GF-D8 (cell line): ENCODE results near the gene PREX1.
A peak's percentile ranks its signal among the peaks of the same experiment; 100 is the strongest.

Source experiments
- DNase-seq: peaks from one replicate; lab custom pipeline; 2025; lab: John Stamatoyannopoulos, UW

Gene PREX1

DNA sequence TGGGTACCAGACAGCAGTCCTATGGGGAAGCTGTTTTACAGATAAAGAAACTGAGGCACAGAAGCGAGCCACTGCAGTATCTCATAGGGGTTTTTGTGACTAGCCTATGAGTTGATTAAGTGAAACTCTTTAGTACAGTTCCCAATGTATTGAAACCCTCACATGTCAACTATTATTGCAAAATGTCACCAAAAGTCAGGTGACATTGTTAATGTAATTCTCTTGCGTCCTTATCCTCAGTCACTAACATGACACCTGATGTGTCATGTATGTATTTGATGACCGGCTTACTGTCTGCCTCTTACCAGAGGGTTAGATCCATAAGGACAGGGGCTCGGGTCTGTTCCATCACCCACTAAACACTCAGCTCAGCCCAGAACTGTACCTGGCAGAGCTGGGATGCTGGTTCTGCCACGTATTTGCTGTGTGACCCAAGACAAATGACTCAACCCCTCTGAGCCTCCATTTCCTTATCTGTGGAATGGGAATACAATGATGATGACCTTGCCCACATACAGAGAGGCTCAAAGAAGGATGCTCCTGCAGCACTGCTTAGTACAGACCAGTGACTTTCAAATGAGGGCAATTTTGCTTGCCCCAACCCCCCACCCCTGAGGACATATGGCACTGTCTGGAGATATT lies 32.9 kb downstream of the PREX1 start:
- no peak for DNase-seq

DNA sequence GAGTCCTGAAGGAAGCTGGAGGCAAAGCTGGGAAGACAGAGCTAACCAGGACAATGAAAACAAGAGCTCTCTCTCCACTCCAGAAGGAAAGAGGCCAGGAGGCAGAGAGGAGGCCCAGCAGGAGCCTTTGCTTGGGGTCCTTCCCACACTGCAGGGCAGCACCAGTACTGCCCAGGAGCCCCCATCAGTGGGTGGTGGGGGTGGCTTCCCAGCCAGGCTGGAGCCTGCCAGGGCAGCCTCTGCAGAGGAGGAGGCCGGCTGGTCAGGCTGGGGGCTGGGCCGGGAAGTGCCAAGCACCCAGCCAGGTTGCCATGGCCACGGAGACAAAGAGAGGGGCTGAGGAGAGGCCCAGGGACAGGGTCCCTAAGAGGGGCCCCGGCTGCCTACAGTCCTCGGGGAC lies 33.4 kb downstream of the PREX1 start:
- no peak for DNase-seq

DNA sequence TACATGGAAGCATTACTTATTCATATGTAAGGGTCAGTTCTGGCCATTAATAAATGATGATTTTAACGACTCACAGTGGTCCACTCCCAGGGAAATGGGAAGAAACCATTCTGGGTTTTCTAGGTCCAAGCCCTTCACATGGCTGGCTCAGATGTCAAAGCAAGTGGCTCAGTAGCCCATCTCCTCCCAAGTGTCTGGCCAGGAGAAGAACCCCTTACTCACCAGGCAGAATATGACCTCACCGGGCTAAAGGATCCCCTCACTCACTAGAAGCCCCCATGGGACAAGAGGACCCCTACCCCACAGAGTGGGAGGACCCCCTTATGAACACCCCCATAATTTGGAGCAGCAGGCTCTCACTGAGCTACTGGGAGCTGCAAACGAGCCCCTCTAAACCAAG lies 34.0 kb downstream of the PREX1 start:
- DNase-seq, result no peak

DNA sequence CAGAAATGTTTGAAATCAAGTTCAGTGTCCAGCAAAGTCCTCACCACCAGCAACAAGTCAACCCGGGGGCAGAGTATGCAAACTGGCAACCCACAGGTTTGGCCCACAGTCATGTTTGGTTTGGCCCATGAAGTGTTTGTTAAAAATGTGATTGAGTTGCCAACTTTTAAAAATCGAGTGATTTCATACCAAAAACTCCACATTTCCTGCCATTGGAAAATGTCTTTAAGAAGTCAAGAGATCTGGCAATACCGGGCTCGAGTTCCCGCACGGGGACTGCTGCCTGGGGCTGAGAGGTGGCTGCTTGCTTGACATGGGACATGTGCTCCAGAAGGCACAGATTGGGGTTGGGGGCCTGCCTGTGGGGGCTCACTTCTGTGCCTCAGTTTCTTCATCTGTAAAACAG lies 36.1 kb downstream of the PREX1 start:
- DNase-seq, result no peak

DNA sequence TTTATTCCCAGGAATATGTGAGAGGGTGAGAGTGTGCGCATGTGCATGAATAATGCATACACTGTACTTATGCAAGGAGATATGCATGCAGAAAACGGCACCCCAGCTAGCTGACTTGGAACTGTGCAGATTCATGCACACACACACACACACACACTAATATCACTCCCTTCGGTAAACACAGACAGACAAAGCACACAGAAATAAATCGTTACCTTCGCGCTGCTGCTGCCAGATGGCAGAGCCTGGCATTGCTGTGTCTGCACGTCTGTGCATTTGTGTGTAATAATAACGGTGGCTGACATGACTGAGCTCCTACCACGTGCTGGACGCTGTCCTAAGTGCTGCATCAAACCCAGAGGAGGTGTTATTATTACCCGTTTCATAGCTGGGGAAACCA lies 36.8 kb downstream of the PREX1 start:
- no peak for DNase-seq

DNA sequence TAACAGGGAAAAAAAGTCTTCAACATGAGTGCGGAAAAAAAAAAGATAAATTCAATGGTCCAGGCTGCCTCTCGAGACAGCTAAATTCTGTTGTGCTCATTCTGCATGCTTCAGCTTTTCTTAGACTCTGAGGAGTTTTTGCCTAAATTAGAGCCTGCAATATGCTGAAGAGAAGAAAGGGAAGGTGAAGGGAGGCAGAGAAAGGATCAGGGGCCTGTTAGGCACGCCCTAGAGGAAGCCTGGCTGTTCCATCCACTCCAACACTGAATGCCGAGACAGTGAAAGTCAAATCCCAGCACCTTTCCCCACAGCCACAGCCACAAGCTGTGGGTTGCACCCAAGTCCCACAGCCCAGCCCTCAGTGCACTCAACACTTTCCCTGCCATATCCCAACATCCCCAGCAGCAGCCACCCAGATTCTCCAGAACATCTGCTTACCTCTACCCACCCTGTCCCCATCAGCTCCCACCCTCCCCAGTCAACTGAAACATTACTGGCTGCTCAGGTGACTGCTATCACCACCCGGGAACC lies 37.3 kb downstream of the PREX1 start:
- no peak for DNase-seq

DNA sequence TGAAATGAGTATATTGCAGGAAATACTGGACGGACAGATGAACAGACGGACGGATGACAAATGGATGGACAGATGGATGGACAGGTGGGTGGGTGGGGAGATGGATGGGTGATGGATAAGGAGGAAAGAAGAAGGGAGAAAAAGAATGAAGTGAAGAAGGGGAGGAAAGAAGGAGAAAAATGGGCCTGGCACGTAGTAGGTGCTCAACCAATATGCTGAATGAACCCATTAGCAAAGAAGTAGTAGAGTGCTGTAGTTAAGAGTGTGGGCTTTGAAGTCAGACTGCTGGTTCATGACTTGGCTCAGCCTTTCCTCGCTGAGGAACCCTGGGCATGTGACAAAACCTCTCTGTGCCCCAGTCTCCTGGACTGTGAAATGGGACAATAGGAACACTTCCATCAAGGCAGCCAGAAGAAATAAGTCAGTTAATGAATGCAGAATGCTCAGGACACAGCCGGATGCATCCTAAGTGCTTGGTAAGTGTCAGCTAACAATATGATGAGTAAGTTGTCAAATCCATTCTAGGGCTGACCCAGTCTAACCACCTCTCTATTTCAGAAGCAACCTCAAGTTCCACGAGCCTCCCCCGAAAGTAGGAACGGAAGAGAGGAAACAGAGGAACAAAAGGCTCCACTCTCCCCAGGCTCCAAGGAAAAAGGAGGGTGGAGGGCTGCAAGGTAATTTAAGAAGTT lies 37.9 kb downstream of the PREX1 start:
- no peak for DNase-seq

DNA sequence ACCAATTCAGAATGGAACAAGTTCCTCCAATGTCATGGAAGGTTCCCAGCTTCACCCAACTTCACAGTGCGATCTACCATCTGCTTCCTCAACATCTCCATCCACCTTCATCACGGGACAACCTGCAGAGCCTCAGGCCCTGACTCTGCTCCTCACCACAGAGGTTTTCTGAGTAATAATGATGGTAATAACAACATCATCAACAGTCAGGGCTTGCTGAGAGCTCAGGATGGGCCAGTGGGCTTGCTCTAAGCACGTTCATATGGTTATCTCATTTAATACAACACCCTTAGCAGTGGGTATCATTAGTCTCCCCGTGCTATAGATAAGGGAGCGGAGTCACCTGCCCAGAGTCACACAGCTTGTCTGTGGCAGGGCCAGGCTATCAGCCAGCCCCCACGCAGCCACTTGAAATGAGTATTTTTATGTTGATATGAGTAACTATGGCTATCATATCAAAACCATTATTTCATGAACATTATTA lies 38.6 kb downstream of the PREX1 start:
- DNase-seq, result no peak

DNA sequence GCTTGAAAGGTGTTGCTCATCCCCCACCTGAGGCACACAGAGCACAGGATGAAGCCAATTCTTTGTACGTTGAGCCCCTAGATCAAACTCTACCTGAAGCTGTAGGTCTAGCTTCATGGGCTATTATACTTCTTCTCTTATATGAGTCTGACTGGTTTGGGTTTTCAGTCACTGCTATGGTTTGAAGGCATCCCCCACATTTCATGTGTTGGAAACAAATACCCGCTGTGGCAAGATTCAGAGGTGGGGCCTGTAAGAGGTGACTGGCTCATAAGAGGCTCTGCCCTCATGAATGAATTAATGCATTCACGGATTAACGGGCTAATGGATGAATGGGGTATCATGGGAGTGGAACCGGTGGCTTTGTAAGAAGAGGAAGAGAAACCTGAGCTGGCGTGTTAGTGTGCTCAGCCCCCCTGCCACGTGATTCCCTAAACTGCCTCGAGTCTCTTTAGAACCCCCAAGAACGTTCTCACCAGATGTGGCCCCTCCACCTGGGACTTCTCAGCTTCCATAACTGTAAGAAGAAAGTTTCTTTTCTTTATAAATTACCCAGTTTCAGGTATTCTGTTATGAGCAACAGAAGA lies 39.2 kb downstream of the PREX1 start:
- DNase-seq, result peak; percentile 2

DNA sequence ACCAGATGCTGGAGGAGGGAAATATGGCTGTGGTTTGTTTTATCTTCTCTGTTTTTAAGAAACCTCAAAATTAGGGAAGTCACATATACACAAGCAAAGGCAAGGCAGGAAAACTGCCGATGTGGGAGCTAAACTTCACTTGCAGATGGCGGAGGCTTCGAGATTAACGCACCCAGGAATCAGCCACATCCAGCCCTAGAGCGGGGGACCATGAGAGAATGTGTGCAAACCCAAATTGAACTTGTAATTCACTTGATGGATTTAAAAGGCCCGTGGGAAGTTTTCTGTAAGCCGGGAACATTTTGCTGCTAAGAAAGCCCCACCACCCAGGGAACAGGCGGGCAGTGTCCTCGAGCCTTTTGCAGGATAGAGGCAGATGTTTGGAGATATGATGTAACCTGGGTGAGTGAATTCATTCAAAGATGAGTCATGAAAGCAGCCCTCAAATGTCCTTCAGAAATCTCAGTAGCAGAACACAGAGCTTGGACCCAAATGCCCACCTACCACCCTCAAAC lies 39.9 kb downstream of the PREX1 start:
- peak; percentile 87 for DNase-seq

DNA sequence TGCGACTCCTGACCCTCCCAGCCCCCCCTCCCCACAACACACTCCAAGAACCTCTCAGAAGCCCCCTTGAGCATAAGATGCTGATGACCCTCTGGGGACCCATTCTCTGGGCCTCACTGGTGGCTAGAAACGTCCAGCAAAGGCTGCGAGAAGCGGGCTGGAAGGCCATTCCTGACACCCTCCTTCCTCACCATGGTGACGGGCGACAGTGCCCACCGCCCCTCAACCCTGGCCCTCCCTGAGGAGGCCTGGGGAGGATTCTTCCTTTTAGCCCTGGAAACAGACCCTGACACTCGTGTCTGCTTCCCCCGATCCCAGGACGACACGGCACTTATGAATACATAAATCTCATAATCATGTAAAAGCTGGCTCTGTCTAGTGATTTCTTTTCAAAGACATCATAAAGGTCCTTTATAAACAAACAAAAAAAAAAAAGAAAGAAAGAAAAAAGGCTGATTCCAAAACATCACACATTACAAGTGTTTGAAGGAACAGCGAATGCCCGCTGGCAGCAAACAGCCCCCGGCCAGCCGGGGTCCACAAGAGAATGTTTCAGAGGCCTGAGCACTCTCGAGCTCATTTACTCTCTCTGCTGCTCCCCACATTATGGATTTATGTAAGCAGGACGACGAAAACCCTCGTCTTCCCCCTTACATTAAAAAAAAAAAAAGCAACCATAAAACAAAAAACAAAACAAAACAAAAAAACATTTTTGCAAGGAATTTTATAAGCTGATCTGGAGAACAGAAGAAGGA lies 40.7 kb downstream of the PREX1 start:
- DNase-seq, result no peak

DNA sequence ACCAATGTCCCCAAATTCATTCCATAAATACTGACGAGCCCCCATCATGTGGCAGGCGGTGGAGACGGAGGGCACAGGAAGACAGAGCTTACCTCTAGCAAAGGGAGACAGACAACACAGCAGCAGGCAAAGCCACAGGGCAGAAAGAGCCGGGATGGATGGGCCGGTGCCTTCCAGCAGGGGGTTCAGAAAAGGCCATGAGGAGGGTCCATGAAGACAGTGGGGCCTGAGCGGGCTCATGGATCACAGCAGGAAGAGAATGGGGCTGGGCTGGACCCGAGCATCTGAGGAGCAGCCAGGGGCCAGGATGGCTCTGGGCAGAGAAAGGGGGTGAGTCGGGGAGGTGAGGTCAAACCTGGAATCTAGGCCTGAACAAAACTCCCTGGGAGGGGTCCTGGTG lies 42.0 kb downstream of the PREX1 start:
- no peak for DNase-seq

DNA sequence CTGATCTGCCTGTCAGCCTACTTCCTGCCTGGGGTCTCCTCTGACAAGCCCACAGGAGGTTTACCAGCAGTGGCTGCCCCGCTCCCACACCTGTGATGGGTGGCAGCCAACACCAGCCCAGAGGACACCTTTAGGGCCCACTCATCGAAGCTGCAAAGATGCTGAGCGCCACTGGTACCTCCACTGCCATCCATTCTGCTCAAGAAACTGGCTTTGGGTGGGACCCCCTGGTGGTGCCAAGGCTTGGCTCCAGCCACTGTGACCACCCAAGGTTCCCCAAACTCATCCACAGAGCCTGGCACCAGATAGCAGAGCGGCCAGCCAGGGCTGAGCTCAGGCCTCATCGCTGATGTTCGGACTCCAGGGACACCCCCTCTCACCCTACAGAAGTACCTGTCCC lies 42.5 kb downstream of the PREX1 start:
- DNase-seq, result no peak

DNA sequence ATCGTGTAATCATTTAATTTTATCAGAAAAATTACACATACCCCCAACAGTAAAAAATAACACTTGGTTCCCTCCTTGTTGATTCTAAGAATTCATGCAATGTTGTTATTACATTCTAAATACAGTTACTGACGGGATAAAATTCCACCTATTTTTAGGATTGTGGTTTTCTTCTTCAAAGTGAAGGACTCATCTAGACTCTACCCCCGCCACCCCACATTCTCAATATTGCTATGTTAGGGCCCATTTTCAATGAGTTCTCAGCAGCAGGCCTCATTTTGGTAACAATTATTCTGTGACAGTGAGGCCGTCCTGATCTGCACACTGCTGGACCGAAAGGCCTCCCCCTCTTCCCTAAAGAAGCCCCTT lies 43.5 kb downstream of the PREX1 start:
- DNase-seq, result no peak

DNA sequence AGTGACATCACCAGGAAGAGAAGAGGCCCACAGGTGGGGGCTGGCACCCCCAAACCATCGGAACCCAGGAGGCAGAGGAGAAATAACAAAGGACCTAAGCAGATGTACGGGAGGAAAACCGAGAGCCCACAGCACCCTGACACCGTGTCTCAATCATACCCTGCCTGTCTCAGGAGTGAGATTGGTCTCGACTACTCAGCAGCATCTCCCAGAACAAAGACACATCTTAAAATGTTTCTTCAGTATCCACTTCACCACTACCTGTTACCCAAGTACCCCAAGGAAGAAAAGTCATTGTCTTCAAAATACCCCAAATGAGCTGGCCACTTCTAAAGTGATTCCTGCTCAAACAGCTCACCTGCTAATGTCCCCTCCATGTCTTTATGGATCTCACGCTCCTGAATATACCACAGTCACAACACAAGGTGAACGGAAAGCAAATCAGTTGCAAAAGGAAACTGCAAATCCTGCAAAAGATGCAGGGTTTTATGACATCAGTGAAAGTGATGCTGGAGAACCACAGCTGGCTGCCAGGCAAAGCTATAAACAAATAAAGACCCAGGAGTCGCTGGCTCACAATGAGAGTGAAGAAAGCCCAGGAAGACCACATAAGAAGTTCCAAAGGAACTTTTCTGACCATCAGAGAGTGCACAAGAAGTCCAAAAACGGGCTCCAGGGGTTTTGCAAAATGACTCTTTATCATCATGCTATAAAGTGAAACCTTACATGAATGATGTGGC lies 44.1 kb downstream of the PREX1 start:
- no peak for DNase-seq

DNA sequence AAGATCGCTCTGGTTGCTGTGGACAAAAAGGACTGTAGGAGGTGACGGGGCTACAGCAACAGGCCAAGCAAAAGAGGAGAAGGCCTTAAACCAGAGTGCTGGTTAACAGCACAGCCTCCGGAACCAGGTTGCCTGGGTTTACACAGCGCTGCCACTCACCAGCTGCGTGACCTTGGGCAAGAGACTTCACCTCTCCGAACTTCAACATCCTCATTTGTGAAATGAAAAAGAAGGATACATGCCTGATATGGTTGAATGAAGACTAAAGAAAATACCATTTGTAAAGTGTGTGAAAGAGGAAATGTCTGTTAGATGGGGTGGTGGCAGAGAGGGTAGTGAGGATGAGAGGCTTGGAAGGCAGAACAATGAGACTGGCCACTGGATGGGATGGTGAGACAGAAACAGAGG lies 44.9 kb downstream of the PREX1 start:
- no peak for DNase-seq

DNA sequence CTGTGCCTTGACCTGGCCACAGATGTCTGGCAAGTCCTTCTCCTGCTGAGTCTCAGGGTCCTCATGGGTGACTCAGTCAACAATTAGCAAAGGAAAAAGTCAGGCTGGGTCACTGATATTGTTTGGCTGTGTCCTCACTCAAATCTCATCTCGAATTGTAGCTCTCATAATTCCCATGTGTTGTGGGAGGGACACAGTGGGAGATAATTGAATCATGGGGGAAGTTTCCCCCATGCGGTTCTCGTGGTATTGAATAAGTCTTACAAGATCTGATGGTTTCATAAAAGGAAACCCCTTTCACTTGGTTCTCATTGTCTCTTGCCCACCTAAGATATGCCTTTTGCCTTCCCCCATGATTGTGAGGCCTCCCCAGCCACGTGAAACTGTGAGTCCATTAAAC lies 45.7 kb downstream of the PREX1 start:
- no peak for DNase-seq

DNA sequence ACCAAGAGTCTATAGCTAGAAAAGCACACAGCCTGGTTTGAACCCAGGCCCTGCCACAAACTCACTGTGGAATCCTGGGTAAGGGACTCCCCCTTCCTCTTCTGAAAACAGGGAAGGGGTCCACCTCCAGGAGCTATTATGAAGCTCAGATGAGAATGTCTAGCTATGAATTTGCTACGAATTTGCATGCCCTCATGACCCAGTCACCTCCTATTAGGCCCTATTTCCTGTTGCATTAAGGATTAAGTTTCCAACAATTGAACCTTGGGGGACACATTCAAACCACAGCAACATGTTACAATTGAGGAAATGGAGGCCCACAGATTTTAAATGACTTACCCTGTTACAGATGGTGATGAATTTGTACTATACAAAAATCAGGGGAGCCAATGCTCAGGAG lies 46.2 kb downstream of the PREX1 start:
- DNase-seq, result no peak

DNA sequence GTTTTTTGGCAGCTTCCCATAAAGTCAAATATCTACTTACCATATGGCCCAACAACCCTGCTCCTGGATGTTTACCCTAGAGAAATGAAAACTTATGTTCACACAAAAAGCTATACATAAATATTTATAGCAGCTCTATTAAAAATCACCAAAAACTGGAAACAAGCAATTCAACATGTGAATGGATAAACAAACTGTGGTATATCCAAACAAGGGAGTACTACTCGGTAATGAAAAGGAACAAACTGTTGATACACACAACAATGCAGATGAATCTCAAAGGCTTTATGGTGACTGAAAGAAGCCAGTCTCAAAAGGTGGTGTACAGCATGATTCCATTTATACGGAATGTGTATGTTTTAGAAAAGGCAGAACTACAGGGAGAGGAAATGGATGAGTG lies 48.4 kb downstream of the PREX1 start:
- no peak for DNase-seq

DNA sequence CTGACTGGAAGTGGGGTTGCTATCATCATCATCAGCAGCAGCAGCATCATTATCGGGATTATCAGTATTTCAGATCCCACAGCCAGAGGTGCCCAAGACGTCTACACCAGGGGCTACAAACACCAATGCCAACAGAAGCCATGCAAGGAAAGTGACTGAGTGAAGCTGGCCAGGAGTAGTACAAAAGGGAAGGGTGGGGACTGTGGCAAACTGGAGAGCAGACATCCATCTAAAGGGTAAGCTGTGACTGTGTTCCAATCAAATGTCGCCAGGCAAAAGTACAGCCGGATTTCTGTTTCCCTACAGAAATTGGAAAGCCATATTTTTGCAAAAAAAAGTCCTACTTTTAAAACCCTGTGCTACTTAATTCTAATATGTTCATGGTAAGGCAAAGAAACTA lies 50.0 kb downstream of the PREX1 start:
- no peak for DNase-seq

DNA sequence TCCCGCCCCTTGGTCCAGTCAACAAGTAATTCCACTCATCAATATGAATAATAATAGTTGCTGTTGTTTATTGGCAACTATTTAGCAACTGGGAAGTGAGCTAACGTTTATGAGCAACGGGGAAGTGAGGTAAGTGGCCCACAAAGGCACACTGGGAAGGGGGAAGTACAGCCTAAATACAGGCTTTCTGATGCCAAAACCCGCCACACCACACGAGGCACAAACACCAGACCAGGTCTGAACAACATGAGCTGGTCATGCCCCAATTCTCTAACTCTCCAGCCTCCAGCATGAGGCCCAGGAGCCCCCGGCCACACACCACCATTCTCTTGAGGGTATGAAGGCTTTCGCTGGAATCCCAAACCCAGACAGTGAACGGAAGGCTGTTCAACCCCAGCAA lies 50.8 kb downstream of the PREX1 start:
- peak; percentile 47 for DNase-seq

DNA sequence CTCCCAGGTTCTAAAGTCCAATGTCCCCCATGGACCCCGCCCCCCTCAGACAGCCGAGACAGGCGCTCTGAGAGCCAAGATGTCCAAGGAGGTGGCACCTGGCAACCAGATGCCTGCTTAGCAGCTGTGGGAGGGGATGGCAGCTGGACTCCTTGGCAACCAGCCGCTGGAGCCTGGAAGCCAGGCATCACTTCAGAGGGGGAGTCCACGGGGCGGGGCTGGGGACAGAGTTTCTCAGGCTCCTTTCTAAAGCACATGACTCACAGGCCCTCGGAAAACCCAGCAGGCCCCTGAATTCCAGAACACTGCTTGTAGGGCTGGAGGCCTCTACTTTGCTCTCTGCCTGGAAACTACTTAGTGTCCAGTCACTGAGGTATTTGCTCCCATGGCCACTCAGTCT lies 51.5 kb downstream of the PREX1 start:
- DNase-seq, result no peak
